Midbrain (tissue), 1 donor: ENCODE measurements around the gene MFRP.
A peak's percentile ranks its signal among the peaks of the same experiment; 100 is the strongest.

Experiments used
- DNase-seq: peaks from one replicate; lab custom pipeline; 2025; lab: John Stamatoyannopoulos, UW

MFRP gene

DNA sequence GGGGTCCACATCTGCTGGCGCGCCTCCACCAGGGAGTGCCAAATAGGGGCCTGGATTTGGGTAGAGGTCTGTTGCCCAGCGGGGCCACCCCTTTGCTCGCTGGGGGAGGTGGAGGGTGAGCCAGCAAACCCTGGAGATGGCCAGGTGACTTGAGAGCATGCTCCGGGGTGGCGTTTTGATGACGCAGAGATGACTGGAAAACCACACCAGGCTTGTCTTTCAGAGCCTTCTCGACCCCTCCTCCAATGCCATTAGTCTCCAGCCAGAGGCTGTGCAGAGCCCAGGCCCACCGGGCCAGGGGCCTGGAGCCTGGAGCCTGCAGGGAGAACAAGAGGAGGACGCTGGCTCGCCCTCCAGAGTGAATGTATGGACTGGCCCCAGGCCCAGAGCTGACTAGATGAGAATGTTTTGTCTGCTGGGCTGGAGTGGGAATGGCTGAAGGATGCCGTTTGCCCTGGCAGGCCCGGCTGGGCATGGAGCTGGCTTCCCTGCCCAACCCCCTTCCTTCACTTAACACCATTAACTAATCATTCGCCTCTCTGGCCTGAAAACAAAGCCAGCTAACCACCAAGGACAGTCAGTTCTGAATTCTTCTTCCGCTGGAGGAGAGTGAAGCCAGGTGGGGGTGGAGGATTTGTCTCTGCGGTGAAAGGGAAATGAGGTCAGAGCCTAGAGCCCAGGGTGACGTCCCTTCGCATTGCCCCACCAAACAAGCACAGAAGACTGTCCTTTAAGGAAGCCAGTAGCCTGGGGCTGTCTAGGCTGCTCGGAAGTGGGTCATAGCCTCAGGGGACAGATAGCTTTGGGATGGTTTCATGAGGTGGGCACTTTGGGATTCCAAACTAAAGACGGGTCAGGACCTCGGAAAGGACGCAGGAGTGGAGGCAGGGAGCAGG, 28.0 kb downstream of the MFRP start:
- DNase-seq = no peak

DNA sequence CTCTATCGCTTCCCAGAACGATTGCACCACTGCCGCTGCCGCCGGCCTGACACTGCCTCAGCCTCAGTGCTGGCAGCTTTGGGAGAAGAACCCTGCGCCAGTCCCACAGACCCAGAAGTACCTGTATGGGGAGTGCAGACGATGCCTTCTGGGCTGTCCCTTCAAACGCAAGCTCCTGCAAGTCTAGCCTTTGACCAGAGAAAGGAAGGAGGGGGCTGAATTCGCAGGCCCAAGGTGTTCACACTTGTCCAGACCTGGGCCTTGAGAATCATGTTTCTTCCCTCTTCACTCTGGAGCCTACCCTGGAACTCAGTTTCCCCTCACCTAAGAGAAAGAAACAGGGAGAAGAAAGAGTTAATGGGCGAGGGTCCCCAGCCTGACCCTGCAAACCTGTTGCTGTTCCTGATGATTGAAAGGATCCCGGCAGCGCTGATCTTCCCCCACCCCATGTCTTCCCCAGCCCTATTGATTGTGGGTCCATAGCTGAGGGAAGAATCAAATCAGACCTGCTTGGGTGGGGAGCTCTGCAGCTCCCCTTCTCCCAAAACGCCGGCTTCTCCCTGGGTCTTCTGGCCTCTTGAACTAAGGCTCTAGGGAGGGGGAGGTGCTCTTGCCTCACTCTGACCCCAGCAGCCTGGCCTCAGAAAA, 28.8 kb downstream of the MFRP start:
- no peak for DNase-seq

- peak; percentile 46 for DNase-seq
Measured at GRCh38 chr11:119316729-119317591, 29.5 kb downstream of the MFRP start, which contains the start of gene MCAM. TSS of gene MCAM (minus strand) at chr11:119317130. CDS start at chr11:119317101, 29 bp downstream.

DNA sequence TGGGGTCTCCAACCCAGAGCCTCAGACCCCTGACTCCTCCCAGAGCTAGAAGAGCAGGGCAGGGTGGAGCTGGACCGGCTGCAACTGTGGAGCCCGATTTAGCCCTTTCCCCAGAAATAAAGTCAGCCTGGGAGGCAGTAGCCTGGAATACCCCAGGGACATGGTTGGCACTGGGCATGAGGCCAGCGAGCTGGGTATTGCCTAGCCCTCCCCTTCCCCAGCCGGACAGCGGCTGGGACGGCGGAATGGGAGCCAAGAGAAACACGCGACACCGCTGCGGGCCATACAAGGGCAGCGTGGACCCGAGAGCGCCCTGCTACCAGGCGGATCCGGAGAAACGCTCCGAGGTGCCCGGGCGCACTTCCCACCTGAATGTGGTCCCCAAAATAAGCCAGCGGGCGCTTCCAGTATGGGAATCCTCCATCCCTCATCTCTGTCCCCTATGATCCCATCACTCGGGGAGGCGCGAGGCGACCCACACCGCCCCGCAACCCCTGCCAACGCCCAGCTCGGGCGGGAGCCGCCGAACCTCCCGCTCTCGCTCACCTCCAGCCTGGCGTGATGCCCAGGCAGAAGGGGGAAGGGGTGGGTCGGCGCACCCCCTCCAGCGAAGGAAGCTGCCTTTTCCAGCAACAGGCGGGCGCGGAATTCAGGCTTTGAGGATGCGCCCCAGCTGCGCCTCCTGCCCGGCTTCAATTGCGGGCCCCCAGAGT, 30.3 kb downstream of the MFRP start:
- peak; percentile 74 for DNase-seq

GRCh38 chr11:119315131-119316015, 31.1 kb downstream of the MFRP start:
- peak; percentile 56 for DNase-seq

- DNase-seq = no peak
Measured at GRCh38 chr11:119314726-119315125, 31.8 kb downstream of the MFRP start.

DNA sequence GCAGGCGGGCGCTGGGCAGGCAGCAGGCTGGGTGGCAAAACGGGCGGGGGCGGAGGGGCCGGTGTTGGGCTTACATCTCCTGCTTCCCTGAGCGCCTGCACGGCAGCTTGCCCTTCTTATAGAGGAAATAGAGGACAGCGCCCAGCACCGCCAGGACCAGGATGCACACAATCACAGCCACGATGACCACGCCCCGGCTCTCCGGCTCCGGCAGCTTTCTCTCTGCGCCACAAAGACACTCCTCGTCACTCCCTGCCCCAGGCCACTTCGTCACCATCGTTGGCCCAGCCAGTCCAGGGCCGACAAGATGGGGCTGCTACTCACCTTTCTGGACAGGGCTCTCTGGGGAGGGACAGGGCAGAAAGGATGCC, 35.8 kb downstream of the MFRP start:
- DNase-seq = no peak

GRCh38 chr11:119309953-119310681, 36.4 kb downstream of the MFRP start:
- no peak for DNase-seq

DNA sequence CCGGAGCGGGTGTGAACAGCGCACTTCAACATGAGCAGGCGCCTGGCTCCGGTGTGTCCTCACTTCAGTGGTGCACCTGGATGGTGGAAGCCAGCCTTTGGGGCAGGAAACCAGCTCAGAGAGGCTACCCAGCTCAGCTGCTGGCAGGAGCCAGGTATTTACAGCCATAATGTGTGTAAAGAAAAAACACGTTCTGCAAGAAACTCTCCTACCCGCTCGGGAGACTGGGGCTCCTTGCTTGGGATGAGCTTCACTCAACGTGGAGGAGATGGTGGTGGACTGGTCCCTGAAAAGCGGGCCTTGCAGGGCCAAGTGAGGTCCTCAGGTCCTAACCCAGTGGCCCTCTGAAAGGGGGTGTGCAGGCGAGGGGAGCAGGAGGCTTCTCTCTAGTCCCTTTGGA, 37.1 kb downstream of the MFRP start:
- no peak for DNase-seq

DNA sequence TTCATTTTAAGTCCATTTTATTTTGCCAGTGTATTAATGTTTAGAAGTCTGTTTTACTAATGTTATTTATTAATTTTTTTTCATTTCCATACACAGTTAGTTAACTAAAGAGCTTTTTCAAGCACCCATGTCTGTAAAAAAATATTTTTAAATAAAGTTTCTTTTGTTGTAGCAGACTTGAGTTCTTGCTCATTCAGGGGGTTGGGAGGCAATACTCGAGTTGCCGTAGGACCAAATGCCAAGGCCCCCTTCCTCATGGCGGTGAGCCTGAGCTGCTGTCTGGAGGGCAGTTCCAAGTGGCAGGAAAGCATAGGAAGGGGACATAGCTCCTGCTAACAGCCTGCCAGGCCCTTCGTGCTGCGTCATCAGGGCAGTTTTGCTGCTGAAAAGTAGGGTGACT, 38.5 kb downstream of the MFRP start:
- DNase-seq = no peak

DNA sequence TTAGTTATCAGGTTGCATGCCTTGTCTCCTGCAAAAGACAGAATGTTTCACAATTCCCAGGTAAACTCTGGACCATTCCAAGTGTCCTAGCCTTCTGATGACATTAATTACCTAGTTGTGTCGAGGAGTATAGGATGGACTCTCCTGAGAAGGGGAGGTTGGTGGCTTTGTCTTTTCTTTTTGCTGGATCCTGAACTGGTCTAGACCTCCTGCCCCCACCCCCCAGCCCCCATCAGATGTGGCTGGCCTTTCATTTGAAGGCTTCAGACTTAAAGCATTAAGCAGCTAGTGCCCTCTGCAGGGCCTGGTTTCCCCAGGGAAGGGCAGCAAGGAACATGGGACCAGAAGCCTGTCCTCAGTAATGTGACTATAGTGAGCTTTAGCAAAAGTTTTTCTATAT, 39.3 kb downstream of the MFRP start:
- DNase-seq = peak; percentile 9

GRCh38 chr11:119306373-119306890, 40.1 kb downstream of the MFRP start:
- DNase-seq = no peak

DNA sequence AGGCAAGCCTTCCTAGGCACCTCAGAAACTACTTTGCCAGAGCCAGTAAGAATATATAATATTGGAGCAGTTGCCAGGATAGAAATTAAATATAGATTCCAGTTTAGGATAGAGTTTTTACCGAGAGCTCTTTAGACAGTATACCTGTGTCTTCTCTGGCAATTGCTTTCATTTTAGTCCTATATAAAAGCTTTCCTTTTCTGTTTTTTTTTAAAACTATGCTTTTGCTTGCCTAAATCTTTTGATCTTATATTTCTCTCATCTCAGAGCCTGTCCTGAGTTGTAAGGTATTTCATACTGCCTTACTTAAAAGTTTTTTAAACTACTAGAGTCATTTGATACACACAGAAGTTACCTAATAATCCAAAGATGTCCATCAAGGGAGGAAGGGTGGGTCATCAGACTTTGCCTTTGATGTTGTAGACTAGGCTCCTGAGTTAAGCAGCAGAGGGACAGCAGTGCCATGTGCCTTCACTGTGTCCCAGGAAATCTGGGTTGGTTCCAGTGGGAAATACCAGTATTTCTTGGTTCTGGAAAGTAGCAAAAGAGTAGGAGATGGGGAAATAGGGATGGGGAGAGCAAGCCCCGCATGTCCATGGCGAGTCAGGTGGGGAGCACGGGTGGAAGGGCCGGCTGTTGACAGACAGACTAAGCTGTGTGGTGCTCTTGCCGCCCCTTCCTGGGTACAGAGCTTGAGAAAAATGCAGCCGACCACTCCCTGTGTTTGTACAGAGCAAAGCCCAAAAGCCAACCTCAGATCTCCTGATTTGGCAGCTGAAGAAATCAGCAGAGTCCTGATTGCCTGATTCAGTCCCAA, 40.7 kb downstream of the MFRP start:
- no peak for DNase-seq

GRCh38 chr11:119303227-119303718, 43.2 kb downstream of the MFRP start:
- no peak for DNase-seq

GRCh38 chr11:119300198-119300964, 46.1 kb downstream of the MFRP start:
- DNase-seq = no peak

GRCh38 chr11:119299416-119299815, 47.1 kb downstream of the MFRP start:
- no peak for DNase-seq

GRCh38 chr11:119298726-119299125, 47.8 kb downstream of the MFRP start:
- no peak for DNase-seq

- no peak for DNase-seq
Measured at GRCh38 chr11:119297938-119298337, 48.6 kb downstream of the MFRP start.
